Peyer's patch (tissue), 4 donors: ENCODE data around the gene PPBP. TPM values are rescaled to one million over a fixed set of nuclear protein-coding genes. Genes with fewer than 3 reads are reported as not detected.

Experiments used
- DNase-seq, 3 donors: peaks; one replicate each; pipeline ENCODE4 v3.0.0-alpha.2; 2017 to 2019
- H3K27ac ChIP-seq, 4 donors: fragments of 200-600 bp; sonication (generic); one replicate each; pipeline ENCODE4 v1.5.1; 2016 to 2019
- H3K27me3 ChIP-seq, 2 donors: fragments of 200-600 bp; sonication (generic); one replicate each; pipeline ENCODE4 v1.5.1; 2019
- H3K36me3 ChIP-seq, 3 donors: fragments of 200-600 bp; sonication (generic); one replicate each; pipeline ENCODE4 v1.5.1; 2016 to 2019
- H3K4me1 ChIP-seq, 4 donors: fragments of 200-600 bp; sonication (generic); one replicate each; pipeline ENCODE4 v1.5.1; 2016 to 2019
- H3K4me3 ChIP-seq, 4 donors: fragments of 200-600 bp; sonication (generic); 1 replicate in 3 of 4; 2 replicates in 1 of 4; pipeline ENCODE4 v1.5.1; 2016 to 2019; ENCODE audit warnings: mild to moderate bottlenecking in 1 of 4
- H3K9me3 ChIP-seq, 4 donors: fragments of 200-600 bp; sonication (generic); one replicate each; pipeline ENCODE4 v1.5.1; 2016 to 2019; ENCODE audit warnings: mild to moderate bottlenecking in 1 of 4
- POLR2A ChIP-seq, 2 donors: fragments of 450-650 bp; IDR thresholded peaks; one replicate each; pipeline ENCODE4 v1.5.1; 2017; ENCODE audit warnings: antibody characterized with exemption in 2 of 2, mild to moderate bottlenecking in 2 of 2, moderate library complexity in 2 of 2
- total RNA-seq, 4 donors: library from RNA; depleted of rRNA; stranded (reverse); fragments of >200 nt; gene quantifications; one replicate each; pipeline ENCODE4 v1.1.0, GENCODE V29; 2016
- TF ChIP-seq, protein P1 (sequence below), 6 experiments: fragments of 450-650 bp in 4 of 6; fragments of 200-600 bp in 2 of 6; sonication (generic) in 1 of 6; IDR thresholded peaks; one replicate each; pipeline ENCODE4 v1.5.1; 2017 to 2019; ENCODE audit warnings: antibody characterized with exemption in 6 of 6, mild to moderate bottlenecking in 3 of 6, moderate library complexity in 1 of 6

PPBP gene
- total RNA-seq, 4 donors from 2014 or later = not detected

DNA sequence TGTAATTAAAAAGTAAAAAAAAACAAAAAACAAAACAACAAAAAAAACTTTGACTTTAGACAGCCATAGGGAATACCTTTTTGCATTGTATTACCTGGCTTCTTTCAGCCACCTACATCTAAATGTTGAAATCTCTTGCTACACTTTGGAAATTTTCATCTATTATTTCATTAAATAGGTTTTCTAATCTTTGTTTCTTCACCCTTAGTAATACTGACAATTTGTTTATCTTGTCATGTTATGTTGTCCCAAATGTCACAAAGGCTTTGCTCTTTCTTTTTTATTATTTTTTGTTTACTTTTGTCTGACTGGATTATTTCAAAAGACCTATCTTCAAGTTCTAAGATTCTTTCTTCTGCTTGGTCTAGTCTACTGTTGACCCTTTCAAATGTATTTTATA lies 13.6 kb downstream of the PPBP start:
- H3K36me3 ChIP-seq = no peaks in the 10 kb centered on the region
- TF ChIP-seq, protein P1, sequence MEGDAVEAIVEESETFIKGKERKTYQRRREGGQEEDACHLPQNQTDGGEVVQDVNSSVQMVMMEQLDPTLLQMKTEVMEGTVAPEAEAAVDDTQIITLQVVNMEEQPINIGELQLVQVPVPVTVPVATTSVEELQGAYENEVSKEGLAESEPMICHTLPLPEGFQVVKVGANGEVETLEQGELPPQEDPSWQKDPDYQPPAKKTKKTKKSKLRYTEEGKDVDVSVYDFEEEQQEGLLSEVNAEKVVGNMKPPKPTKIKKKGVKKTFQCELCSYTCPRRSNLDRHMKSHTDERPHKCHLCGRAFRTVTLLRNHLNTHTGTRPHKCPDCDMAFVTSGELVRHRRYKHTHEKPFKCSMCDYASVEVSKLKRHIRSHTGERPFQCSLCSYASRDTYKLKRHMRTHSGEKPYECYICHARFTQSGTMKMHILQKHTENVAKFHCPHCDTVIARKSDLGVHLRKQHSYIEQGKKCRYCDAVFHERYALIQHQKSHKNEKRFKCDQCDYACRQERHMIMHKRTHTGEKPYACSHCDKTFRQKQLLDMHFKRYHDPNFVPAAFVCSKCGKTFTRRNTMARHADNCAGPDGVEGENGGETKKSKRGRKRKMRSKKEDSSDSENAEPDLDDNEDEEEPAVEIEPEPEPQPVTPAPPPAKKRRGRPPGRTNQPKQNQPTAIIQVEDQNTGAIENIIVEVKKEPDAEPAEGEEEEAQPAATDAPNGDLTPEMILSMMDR (IDR thresholded peaks at IDR 0.05) = no peak
- TF ChIP-seq POLR2A (IDR thresholded peaks at IDR 0.05) = no peak
- no peaks in the 10 kb centered on the region for H3K9me3 ChIP-seq

GRCh38 chr4:73970945-73971344 lies 17.0 kb downstream of the PPBP start:
- Histone ChIP-seq H3K9me3 (no peaks in the 10 kb centered on the region), H3K36me3 (no peaks in the 10 kb centered on the region), H3K4me1 (no peaks in the 10 kb centered on the region), H3K27me3 (no peaks in the 10 kb centered on the region), H3K4me3 (no peak overlapping the region), H3K27ac (no peak overlapping the region)
- no peak for DNase-seq
- TF ChIP-seq, protein P1 (IDR thresholded peaks at IDR 0.05) = no peak
- TF ChIP-seq POLR2A (IDR thresholded peaks at IDR 0.05) = no peak

More for the DNA sequence above, 13.6 kb downstream of the PPBP start:
- Histone ChIP-seq H3K4me1 (no peaks in the 10 kb centered on the region), H3K27ac (no peak overlapping the region), H3K4me3 (no peak overlapping the region), H3K27me3 (no peaks in the 10 kb centered on the region)
- DNase-seq = no peak

GRCh38 chr4:73970011-73970410 lies 18.0 kb downstream of the PPBP start:
- DNase-seq = no peak

GRCh38 chr4:73967866-73968265 lies 20.1 kb downstream of the PPBP start:
- no peak overlapping the region for H3K4me3 ChIP-seq
- TF ChIP-seq, protein P1 (IDR thresholded peaks at IDR 0.05) = no peak
- TF ChIP-seq POLR2A (IDR thresholded peaks at IDR 0.05) = no peak
- H3K27ac ChIP-seq = no peak overlapping the region
- no peaks in the 10 kb centered on the region for H3K36me3 ChIP-seq
- H3K27me3 ChIP-seq = no peaks in the 10 kb centered on the region
- H3K9me3 ChIP-seq = no peaks in the 10 kb centered on the region
- no peak for DNase-seq
- no peaks in the 10 kb centered on the region for H3K4me1 ChIP-seq

More at GRCh38 chr4:73970011-73970410, 18.0 kb downstream of the PPBP start:
- H3K4me3 ChIP-seq = no peak overlapping the region
- no peak for TF ChIP-seq POLR2A (IDR thresholded peaks at IDR 0.05)
- TF ChIP-seq, protein P1 (IDR thresholded peaks at IDR 0.05) = no peak
- H3K4me1 ChIP-seq = no peaks in the 10 kb centered on the region
- no peak overlapping the region for H3K27ac ChIP-seq
- H3K27me3 ChIP-seq = no peaks in the 10 kb centered on the region
- H3K36me3 ChIP-seq = no peaks in the 10 kb centered on the region
- H3K9me3 ChIP-seq = no peaks in the 10 kb centered on the region

- Histone ChIP-seq H3K27ac (no peak overlapping the region), H3K4me3 (no peak overlapping the region), H3K27me3 (no peaks in the 10 kb centered on the region), H3K4me1 (no peaks in the 10 kb centered on the region), H3K9me3 (no peaks in the 10 kb centered on the region), H3K36me3 (no peaks in the 10 kb centered on the region)
- no peak for TF ChIP-seq POLR2A (IDR thresholded peaks at IDR 0.05)
- TF ChIP-seq, protein P1 (IDR thresholded peaks at IDR 0.05) = peak in 4 of 6 experiments; percentile 21 to 58 (median 50)
- peak in 2 of 3 donors; percentile 56 to 57 for DNase-seq
Observed at GRCh38 chr4:73964862-73965611, 23.0 kb downstream of the PPBP start.
